Measurements from ENCODE around the gene ARHGEF10L.

DNA sequence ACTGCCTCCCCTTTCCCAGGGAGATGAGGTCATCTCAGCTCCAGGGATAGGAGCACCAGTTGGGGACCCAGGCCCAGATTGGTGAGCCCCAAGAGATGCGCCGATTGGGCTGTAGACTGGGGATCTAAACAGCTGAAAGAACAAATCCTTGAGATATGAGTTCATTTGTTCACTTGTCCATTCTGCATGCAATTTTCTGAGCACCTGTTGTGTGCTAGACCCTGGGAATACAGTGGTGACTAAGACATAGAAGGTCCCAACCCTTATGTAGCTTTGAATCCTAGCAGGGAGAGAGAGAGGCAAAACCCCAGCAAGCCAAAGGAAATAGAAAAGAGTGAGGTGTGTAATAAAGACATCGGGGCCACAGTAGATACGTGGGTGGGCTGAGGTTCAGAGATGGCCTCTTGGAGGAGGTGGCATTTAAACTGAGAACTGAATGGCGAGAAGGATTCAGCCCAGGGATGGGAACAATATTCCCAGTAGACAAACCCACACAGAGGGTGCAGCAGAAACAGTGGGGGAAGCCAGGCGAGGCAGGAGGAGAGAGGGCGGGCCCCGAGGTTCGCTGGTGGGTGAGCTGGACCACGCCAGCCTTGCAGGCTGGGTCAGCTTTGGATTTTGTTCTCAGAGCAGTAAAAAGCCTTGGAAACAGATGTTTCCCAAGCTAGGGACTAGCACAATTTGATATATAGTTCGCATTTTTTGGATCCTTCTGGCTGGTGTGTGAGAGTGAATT is 110.0 kb downstream of the ARHGEF10L start:
- TF ChIP-seq CTCF (IDR thresholded peaks at IDR 0.05; ENCODE audit: low read depth, low read length, poor library complexity, severe bottlenecking) (no peak), EZH2phosphoT487 (IDR thresholded peaks at IDR 0.05; ENCODE audit: borderline replicate concordance, low read length) (no peak)

Data from DOHH2 (cell line).